Erythroblast (primary cell): ENCODE measurements around the gene TIPIN.

Experiments
- DNase-seq, 2 experiments: peaks; one replicate each; lab custom pipeline; 2025; lab: John Stamatoyannopoulos, UW
- GATA1 ChIP-seq: IDR thresholded peaks from 2 replicates; pipeline ENCODE4 v1.6.1; 2011; ENCODE audit warnings: low read depth, mild to moderate bottlenecking, control low read depth, low read length, moderate library complexity
- POLR2A ChIP-seq: IDR thresholded peaks from 2 replicates; pipeline ENCODE4 v1.6.1; 2011; ENCODE audit warnings: mild to moderate bottlenecking, low read length

The TIPIN gene

GRCh38 chr15:66302489-66303278 lies 53.8 kb downstream of the TIPIN start:
- DNase-seq: no peak

DNA sequence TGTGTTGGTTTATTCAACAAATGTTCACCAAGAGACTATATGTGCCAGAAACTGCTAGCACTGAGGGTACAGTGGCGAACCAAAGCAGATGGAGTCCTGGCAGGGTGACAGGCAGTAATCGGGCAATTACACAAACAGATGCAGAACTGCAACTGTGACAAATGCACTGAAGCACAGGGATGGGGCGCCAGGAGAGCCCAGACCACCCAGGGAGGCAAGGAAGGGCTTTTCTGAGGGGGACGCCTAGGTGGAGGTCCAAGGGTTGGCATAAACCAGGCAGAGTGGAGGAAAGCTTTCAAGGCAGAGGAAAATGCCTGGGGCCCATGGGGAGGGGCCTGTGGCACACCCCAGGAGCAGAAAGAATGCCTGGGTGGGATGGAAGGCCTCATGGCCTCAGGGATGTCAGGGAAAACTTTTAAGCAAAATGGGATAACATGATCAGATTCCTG lies 57.7 kb downstream of the TIPIN start:
- no peak for DNase-seq
- TF ChIP-seq GATA1 (no peak), POLR2A (no peak)

More at GRCh38 chr15:66302489-66303278, 53.8 kb downstream of the TIPIN start:
- TF ChIP-seq POLR2A (no peak), GATA1 (no peak)

DNA sequence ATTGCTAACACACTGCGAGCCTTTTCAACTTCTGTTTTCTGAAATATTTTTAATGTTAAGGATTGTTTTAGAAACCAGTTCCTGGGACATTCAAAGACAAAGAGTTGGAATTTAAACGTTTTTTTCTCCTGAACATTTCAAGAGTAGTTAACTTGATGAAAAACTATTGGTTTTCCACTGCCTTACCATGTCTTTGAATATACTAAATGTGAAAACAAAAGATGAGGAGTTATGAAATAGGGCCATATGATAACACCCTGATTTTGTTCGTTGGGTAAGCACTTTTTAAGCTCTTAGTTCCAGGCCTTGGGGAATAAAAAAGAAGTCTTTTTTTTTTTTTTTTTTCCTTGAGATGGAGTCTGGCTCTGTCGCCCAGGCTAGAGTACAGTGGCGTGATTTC lies 60.3 kb downstream of the TIPIN start:
- no peak for DNase-seq
- no peak for TF ChIP-seq GATA1
- no peak for TF ChIP-seq POLR2A

- no peak for DNase-seq
- TF ChIP-seq POLR2A (no peak), GATA1 (no peak)
Observed at GRCh38 chr15:66294932-66295235, 61.6 kb downstream of the TIPIN start.

DNA sequence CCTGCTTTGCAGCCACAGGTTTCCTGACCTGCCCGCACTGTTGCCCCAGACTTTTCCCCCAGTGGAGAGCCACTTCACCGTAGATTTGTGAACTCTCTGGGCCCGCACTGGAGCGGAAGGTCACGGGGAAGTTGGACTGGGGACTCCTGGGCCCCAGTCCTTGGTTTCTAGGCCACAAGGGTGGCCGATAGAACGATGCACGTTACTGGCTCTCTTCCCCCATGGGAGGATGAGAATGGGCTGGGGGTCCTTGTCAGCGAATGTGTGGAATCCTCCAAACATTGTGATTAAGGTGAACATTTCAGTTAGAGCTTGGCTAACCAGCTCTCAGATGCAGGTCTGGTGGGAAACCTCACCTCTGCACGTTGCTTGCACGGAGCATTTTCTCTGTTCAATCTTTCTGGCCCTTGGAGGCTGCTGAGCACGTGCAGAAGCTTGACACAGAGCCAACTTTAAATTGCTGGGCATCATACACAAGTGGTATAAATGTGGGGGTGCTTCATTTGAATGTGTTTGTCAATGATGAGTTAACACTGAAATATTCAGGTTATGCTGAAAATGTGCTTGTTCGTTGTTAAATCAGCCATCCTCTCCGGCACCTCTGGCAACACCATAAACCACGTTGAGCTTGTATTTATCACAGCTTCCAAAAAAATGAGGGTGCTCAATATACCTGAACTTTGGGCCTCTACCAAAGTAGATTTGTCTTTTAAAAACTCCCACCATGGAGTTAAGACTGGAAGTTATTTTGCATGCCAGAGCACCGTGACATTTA lies 62.1 kb downstream of the TIPIN start:
- TF ChIP-seq GATA1 (no peak), POLR2A (no peak)
- DNase-seq: peak; percentile 60 to 75

DNA sequence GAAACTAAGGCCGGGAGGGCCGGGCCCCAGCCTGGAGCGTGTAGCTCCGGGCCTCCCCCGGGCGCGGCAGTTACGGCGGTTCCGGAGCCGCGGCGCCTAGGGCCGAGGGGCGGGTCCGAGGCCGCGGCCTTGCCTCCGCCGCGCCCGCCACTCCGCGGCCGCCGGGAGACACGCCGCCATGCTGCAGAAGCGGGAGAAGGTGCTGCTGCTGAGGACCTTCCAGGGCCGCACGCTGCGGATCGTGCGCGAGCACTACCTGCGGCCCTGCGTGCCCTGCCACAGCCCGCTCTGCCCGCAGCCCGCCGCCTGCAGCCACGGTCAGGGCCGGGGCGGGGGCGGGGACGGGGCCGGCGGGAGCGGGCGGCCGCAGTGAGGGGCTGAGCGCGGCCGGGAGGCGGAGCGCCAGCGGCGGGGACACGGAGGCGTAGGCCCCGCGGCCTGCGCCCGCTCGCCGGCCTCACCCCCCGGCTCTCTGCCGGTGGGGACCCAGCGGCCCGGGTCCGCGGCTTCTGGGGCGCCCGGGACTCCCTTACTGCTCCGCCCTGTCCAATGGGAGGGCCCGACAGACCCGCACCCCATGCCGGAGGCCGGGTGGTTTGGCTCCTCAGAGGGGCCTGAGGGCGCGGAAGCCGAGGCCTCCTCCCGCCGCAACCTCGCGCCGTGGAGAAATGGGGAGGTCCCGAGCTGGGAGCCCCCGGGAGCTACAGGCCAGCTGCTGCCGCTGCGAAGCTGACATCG lies 62.9 kb downstream of the TIPIN start, which contains the start of gene DIS3L:
Gene DIS3L, plus strand, starts transcription at position 150 of the 738 bp plus-strand sequence. Its CDS starts 29 bp downstream, at position 179.
- no peak for TF ChIP-seq GATA1
- TF ChIP-seq POLR2A: peak; percentile 58
- DNase-seq: peak; percentile 83 to 88

DNA sequence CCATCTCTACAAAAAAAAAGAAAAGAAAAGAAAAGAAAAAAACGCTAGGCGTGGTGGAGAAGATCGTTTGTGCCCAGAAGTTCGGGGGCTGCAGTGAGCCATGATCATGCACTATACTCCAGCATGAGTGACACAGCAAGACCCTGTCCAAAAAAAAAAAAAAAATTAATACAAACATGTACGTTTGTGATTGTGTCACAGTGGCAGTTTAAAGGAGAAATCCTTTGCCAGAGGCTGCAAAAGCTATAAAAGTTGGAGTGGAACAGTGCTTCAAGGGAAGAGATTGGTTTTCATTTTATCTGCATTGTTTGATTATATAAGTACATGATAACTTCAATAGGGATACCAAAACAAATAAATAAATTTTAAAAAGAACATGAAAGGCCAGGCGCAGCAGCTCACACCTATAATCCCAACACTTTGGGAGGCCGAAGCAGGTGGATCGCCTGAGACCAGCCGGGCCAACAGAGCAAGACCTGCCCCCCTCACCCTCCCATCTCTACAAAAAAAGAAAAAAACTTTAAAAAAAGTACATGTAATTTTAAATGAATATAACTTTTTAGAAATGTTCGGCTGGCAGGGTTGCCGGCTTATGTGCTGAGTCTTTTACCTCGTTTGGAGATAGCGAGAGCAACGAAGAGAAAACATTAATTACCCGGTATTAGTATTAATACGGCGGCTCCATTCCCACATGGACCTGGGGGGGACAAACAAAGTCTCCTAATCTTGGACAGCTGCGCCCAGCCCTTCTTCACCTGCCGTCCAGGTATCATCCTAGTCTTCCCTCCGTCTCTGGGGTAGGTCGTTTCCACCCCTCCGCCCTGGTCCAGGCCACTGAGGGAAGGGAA lies 63.7 kb downstream of the TIPIN start:
- no peak for TF ChIP-seq POLR2A
- no peak for TF ChIP-seq GATA1
- DNase-seq: no peak

DNA sequence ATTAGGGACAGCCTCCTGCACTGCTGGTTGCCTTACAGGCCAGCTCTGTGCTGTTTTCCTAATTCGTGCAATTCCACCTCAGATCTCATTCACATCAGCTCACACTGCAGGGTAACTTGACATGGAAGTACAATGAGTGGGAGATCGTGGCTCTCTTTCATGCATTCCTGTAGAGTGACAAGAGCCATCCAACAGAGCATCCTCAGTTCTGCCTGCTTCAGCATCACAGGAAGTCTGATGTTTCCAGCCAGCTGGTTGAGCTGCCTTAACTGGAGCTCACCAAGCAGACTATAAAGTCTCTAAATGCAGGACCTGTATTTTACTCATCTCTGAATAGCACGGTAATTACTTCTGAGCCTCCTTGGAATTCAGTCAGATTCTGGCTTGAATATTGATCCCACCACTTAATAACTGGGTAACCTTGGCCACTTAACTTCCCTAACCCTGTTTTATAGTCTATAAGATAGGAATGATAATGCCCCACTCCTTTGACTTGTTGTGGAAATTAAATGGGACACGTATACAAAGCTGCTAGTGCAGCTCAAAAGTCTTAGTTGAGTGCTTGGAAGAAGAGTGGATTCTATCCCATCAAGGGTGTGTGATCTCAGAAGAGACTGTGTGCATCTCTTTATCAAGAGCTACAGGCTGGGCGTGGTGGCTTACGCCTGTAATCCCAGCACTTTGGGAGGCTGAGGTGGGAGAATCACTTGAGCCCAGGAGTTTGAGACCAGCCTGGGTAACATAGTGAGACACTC lies 64.5 kb downstream of the TIPIN start:
- DNase-seq: peak; percentile 65 to 84
- TF ChIP-seq GATA1: no peak
- no peak for TF ChIP-seq POLR2A

GRCh38 chr15:66290518-66290917 lies 66.0 kb downstream of the TIPIN start:
- no peak for DNase-seq
- TF ChIP-seq POLR2A (no peak), GATA1 (no peak)

DNA sequence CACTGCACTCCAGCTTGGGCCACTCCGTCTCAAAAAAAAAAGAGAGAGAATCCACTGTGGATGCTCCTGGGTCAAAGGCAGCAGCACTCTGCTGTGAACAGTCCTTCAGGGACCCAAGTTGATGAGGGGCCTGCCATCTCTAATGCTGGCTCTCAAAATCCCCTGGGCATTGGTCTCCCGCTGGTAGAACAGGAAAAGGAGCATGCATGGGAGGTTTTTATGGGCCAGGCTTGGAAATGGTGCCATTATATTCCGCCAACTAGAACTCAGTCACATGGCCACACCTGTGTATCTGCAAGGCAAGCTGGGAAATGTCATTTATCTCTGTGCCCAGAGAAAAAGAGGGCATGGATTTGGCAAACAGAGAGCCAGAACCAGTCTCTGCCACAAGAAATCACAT lies 66.5 kb downstream of the TIPIN start:
- no peak for DNase-seq
- TF ChIP-seq POLR2A (no peak), GATA1 (no peak)

- TF ChIP-seq GATA1 (no peak), POLR2A (no peak)
- no peak for DNase-seq
Observed at GRCh38 chr15:66288551-66289185, 67.8 kb downstream of the TIPIN start.

DNA sequence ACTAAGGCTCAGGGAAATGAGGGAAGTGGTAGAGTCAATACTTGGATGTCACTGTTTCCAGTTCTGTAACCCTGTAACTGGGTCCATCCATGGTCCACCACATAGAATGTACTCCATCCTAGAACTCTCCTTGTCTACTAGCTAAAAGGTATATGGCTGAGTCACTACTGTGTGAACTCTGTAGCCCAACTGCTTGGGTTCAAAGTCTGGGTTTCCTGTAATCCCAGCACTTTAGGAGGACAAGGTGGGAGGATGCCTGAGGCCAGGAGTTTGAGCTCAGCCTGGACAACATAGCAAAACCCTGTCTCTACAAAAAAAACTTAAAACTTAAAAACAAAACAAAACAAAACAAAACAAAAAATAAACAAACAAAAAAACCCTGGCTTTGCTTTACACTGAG lies 68.4 kb downstream of the TIPIN start:
- DNase-seq: no peak
- TF ChIP-seq POLR2A (no peak), GATA1 (no peak)
